Activated CD4-positive, alpha-beta T cell treated with anti-CD3 and anti-CD28 coated beads, Interleukin-2, amount 10 ng/mL, durations not matched to agents 24 days and 14 days (primary cell): ENCODE measurements around the gene KBTBD4. TPM values are rescaled to one million over a fixed set of nuclear protein-coding genes. Genes with fewer than 3 reads are reported as not detected.

ENCODE experiments used
- total RNA-seq: library from RNA; stranded (reverse); gene quantifications from 2 replicates; pipeline ENCODE4 v1.2.3, GENCODE V29; 2022

Gene KBTBD4
- total RNA-seq, 1 donor from 2014 or later, result 16.7 TPM

Other genes with a start within 250 kb of the KBTBD4 start
- not detected in 2 replicates for gene MYBPC3, start 226.3 kb downstream of the KBTBD4 start, total RNA-seq
- not detected in 2 replicates for gene SPI1, start 200.4 kb downstream of the KBTBD4 start, total RNA-seq
- gene SLC39A13, start 170.4 kb downstream of the KBTBD4 start, total RNA-seq, result 13.2 and 13.3 TPM in 2 replicates
- 230 and 234 TPM in 2 replicates for gene PSMC3, start 152.5 kb downstream of the KBTBD4 start, total RNA-seq
- gene RAPSN, start 129.8 kb downstream of the KBTBD4 start, total RNA-seq, result 0.42 and 1.0 TPM in 2 replicates
- 154 and 159 TPM in 2 replicates for gene CELF1, start 25.8 kb downstream of the KBTBD4 start, total RNA-seq
- 53.9 and 54.9 TPM in 2 replicates for gene PTPMT1, start 13.4 kb downstream of the KBTBD4 start, total RNA-seq
- 151 and 159 TPM in 2 replicates for gene NDUFS3, start 104 bp upstream of the KBTBD4 start, total RNA-seq
- 0.19 and 0.28 TPM in 2 replicates for gene FAM180B, start 7.7 kb upstream of the KBTBD4 start, total RNA-seq
- 0.19 TPM in 2 replicates for gene C1QTNF4, start 15.4 kb upstream of the KBTBD4 start, total RNA-seq
- 128 and 136 TPM in 2 replicates for gene MTCH2, start 63.6 kb upstream of the KBTBD4 start, total RNA-seq
- 4.2 and 4.5 TPM in 2 replicates for gene AGBL2, start 136.4 kb upstream of the KBTBD4 start, total RNA-seq
- gene FNBP4, start 188.4 kb upstream of the KBTBD4 start, total RNA-seq, result 142 and 159 TPM in 2 replicates